Measurements from ENCODE around the gene ANKRD33B. TPM values are rescaled to one million over a fixed set of nuclear protein-coding genes. Genes with fewer than 3 reads are reported as not detected.

The ANKRD33B gene
- total and polyA plus RNA-seq, 2 experiments from 2014 or later = 2.9 to 15.4 TPM

DNA sequence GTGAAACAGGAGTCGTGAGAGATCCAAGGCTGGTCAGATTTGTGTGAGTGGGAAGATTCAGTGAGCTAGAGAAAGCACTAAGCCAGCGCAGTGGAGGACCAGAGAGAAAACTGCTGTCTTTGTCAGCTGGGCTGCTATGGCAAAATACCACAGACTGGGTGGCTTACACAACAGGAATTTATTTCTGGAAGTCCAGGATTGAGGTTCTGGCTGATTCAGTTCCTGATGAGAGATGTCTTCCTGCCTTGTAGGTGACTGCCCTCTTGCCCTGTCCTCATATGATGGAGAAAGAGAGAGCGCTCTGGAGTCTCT lies 24.2 kb upstream of the ANKRD33B start:
- Histone ChIP-seq H4K20me1 (replicated peaks; ENCODE audit: insufficient read depth) (no peaks in the 10 kb centered on the region), H3K4me2 (no peak overlapping the region), H2AFZ (no peak overlapping the region), H3K27me3 (ENCODE audit: insufficient read depth) (no peaks in the 10 kb centered on the region), H3K36me3 (ENCODE audit: insufficient read depth) (no peaks in the 10 kb centered on the region), H3F3A (replicated peaks; ENCODE audit: low read depth) (no peaks in the 10 kb centered on the region), H3K27ac (ENCODE audit: low read depth) (no peak overlapping the region), H3K4me1 (ENCODE audit: insufficient read depth) (no peaks in the 10 kb centered on the region), H3K9me2 (ENCODE audit: insufficient read depth) (no peaks in the 10 kb centered on the region), H3K79me2 (replicated peaks; ENCODE audit: insufficient read depth) (no peaks in the 10 kb centered on the region), H3K4me3 (no peak overlapping the region)
- Mint-ChIP-seq H3K36me3 (ENCODE audit: low read depth) (no peaks in the 10 kb centered on the region), H3K4me3 (no peak overlapping the region), H3K27ac (no peak overlapping the region), H3K4me1 (peaks cover 4% of the 10 kb centered on the region), H3K9me3 (no peaks in the 10 kb centered on the region), H3K27me3 (ENCODE audit: insufficient read depth, low read depth, poor library complexity) (peaks cover 4% of the 10 kb centered on the region)
- ATAC-seq = no peak
- DNase-seq (ENCODE audit: low spot score) = no peak
- TF ChIP-seq JUNB (IDR thresholded peaks at IDR 0.05; ENCODE audit: unreplicated experiment) (no peak), STAT1 (IDR thresholded peaks at IDR 0.05; ENCODE audit: unreplicated experiment) (no peak), ZNF331 (CRISPR knock-in tag; IDR thresholded peaks at IDR 0.05; ENCODE audit: low read depth) (no peak), CREB1 (CRISPR knock-in tag; IDR thresholded peaks at IDR 0.05; ENCODE audit: low read depth) (no peak), POLR2AphosphoS5 (IDR thresholded peaks at IDR 0.05; ENCODE audit: low read depth) (no peak), NANOG (IDR thresholded peaks at IDR 0.05; ENCODE audit: borderline replicate concordance) (no peak), EZH2phosphoT487 (IDR thresholded peaks at IDR 0.05; ENCODE audit: unreplicated experiment) (no peak), EZH2 (IDR thresholded peaks at IDR 0.05; ENCODE audit: low read depth, unreplicated experiment) (no peak), ZNF114 (CRISPR knock-in tag; IDR thresholded peaks at IDR 0.05) (no peak)
- TF ChIP-seq, protein P1, sequence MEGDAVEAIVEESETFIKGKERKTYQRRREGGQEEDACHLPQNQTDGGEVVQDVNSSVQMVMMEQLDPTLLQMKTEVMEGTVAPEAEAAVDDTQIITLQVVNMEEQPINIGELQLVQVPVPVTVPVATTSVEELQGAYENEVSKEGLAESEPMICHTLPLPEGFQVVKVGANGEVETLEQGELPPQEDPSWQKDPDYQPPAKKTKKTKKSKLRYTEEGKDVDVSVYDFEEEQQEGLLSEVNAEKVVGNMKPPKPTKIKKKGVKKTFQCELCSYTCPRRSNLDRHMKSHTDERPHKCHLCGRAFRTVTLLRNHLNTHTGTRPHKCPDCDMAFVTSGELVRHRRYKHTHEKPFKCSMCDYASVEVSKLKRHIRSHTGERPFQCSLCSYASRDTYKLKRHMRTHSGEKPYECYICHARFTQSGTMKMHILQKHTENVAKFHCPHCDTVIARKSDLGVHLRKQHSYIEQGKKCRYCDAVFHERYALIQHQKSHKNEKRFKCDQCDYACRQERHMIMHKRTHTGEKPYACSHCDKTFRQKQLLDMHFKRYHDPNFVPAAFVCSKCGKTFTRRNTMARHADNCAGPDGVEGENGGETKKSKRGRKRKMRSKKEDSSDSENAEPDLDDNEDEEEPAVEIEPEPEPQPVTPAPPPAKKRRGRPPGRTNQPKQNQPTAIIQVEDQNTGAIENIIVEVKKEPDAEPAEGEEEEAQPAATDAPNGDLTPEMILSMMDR (conservative IDR thresholded peaks at IDR 0.05; ENCODE audit: low read depth in 2 of 2) = no peak
- TF ChIP-seq, protein P2, sequence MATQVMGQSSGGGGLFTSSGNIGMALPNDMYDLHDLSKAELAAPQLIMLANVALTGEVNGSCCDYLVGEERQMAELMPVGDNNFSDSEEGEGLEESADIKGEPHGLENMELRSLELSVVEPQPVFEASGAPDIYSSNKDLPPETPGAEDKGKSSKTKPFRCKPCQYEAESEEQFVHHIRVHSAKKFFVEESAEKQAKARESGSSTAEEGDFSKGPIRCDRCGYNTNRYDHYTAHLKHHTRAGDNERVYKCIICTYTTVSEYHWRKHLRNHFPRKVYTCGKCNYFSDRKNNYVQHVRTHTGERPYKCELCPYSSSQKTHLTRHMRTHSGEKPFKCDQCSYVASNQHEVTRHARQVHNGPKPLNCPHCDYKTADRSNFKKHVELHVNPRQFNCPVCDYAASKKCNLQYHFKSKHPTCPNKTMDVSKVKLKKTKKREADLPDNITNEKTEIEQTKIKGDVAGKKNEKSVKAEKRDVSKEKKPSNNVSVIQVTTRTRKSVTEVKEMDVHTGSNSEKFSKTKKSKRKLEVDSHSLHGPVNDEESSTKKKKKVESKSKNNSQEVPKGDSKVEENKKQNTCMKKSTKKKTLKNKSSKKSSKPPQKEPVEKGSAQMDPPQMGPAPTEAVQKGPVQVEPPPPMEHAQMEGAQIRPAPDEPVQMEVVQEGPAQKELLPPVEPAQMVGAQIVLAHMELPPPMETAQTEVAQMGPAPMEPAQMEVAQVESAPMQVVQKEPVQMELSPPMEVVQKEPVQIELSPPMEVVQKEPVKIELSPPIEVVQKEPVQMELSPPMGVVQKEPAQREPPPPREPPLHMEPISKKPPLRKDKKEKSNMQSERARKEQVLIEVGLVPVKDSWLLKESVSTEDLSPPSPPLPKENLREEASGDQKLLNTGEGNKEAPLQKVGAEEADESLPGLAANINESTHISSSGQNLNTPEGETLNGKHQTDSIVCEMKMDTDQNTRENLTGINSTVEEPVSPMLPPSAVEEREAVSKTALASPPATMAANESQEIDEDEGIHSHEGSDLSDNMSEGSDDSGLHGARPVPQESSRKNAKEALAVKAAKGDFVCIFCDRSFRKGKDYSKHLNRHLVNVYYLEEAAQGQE (IDR thresholded peaks at IDR 0.05; ENCODE audit: unreplicated experiment) = no peak
- TF ChIP-seq, protein P3, sequence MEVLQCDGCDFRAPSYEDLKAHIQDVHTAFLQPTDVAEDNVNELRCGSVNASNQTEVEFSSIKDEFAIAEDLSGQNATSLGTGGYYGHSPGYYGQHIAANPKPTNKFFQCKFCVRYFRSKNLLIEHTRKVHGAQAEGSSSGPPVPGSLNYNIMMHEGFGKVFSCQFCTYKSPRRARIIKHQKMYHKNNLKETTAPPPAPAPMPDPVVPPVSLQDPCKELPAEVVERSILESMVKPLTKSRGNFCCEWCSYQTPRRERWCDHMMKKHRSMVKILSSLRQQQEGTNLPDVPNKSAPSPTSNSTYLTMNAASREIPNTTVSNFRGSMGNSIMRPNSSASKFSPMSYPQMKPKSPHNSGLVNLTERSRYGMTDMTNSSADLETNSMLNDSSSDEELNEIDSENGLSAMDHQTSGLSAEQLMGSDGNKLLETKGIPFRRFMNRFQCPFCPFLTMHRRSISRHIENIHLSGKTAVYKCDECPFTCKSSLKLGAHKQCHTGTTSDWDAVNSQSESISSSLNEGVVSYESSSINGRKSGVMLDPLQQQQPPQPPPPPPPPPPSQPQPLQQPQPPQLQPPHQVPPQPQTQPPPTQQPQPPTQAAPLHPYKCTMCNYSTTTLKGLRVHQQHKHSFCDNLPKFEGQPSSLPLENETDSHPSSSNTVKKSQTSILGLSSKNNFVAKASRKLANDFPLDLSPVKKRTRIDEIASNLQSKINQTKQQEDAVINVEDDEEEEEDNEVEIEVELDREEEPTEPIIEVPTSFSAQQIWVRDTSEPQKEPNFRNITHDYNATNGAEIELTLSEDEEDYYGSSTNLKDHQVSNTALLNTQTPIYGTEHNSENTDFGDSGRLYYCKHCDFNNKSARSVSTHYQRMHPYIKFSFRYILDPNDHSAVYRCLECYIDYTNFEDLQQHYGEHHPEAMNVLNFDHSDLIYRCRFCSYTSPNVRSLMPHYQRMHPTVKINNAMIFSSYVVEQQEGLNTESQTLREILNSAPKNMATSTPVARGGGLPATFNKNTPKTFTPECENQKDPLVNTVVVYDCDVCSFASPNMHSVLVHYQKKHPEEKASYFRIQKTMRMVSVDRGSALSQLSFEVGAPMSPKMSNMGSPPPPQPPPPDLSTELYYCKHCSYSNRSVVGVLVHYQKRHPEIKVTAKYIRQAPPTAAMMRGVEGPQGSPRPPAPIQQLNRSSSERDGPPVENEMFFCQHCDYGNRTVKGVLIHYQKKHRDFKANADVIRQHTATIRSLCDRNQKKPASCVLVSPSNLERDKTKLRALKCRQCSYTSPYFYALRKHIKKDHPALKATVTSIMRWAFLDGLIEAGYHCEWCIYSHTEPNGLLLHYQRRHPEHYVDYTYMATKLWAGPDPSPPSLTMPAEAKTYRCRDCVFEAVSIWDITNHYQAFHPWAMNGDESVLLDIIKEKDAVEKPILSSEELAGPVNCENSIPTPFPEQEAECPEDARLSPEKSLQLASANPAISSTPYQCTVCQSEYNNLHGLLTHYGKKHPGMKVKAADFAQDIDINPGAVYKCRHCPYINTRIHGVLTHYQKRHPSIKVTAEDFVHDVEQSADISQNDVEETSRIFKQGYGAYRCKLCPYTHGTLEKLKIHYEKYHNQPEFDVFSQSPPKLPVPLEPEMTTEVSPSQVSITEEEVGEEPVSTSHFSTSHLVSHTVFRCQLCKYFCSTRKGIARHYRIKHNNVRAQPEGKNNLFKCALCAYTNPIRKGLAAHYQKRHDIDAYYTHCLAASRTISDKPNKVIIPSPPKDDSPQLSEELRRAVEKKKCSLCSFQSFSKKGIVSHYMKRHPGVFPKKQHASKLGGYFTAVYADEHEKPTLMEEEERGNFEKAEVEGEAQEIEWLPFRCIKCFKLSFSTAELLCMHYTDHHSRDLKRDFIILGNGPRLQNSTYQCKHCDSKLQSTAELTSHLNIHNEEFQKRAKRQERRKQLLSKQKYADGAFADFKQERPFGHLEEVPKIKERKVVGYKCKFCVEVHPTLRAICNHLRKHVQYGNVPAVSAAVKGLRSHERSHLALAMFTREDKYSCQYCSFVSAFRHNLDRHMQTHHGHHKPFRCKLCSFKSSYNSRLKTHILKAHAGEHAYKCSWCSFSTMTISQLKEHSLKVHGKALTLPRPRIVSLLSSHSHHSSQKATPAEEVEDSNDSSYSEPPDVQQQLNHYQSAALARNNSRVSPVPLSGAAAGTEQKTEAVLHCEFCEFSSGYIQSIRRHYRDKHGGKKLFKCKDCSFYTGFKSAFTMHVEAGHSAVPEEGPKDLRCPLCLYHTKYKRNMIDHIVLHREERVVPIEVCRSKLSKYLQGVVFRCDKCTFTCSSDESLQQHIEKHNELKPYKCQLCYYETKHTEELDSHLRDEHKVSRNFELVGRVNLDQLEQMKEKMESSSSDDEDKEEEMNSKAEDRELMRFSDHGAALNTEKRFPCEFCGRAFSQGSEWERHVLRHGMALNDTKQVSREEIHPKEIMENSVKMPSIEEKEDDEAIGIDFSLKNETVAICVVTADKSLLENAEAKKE (CRISPR knock-in tag; IDR thresholded peaks at IDR 0.05) = no peak
- TF ChIP-seq, protein P4, sequence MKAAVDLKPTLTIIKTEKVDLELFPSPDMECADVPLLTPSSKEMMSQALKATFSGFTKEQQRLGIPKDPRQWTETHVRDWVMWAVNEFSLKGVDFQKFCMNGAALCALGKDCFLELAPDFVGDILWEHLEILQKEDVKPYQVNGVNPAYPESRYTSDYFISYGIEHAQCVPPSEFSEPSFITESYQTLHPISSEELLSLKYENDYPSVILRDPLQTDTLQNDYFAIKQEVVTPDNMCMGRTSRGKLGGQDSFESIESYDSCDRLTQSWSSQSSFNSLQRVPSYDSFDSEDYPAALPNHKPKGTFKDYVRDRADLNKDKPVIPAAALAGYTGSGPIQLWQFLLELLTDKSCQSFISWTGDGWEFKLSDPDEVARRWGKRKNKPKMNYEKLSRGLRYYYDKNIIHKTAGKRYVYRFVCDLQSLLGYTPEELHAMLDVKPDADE (IDR thresholded peaks at IDR 0.05) = no peak

Measured in GM23338 (cell line).